GM21737 (cell line): ENCODE measurements around the gene PWWP3B.
"Not testable (repeated sequence)": the region's sequence is repeated elsewhere in the genome, so short reads cannot be mapped to it uniquely, and the experiment has no call there.

ENCODE experiments used
- ATAC-seq: cut with Tn5 transposase; IDR thresholded peaks from one replicate; pipeline ENCODE4 v1.9.1; 2021; ENCODE audit warnings: mild to moderate bottlenecking, moderate library complexity; ENCODE audit not compliant: unreplicated experiment

Gene PWWP3B

GRCh38 chrX:106168107-106168506 lies at the start of gene PWWP3B:
Gene PWWP3B, plus strand, starts transcription at chrX:106168305. Its CDS starts 37,128 bp downstream, at chrX:106205433.
- no peak for ATAC-seq

GRCh38 chrX:106139048-106139447 lies 29.1 kb upstream of the PWWP3B start:
- no peak for ATAC-seq

GRCh38 chrX:106144755-106145639 lies 23.1 kb upstream of the PWWP3B start:
- no peak for ATAC-seq

GRCh38 chrX:106150701-106151100 lies 17.4 kb upstream of the PWWP3B start:
- ATAC-seq, result no peak

- ATAC-seq, result no peak
These were observed 8.2 kb upstream of the PWWP3B start for GRCh38 chrX:106159861-106160282.

- ATAC-seq, result no peak
These were observed 2.2 kb downstream of the PWWP3B start for GRCh38 chrX:106170318-106170717.

GRCh38 chrX:106171293-106171820 lies 3.3 kb downstream of the PWWP3B start:
- no peak for ATAC-seq

- no peak for ATAC-seq
These were observed 9.2 kb downstream of the PWWP3B start for GRCh38 chrX:106177106-106177981.

- no peak for ATAC-seq
These were observed 9.8 kb downstream of the PWWP3B start for GRCh38 chrX:106177982-106178321.

GRCh38 chrX:106178826-106179225 lies 10.7 kb downstream of the PWWP3B start:
- ATAC-seq, result no peak

- ATAC-seq, result not testable (repeated sequence)
These were observed 15.6 kb downstream of the PWWP3B start for GRCh38 chrX:106183685-106184084.

- ATAC-seq, result no peak
These were observed 33.5 kb downstream of the PWWP3B start for GRCh38 chrX:106201502-106202178.

GRCh38 chrX:106203315-106203714 lies 35.2 kb downstream of the PWWP3B start:
- no peak for ATAC-seq

- no peak for ATAC-seq
These were observed 40.0 kb downstream of the PWWP3B start for GRCh38 chrX:106208154-106208553.
